Omental fat pad (tissue), 4 donors: ENCODE results near the gene SYNPR. TPM values are rescaled to one million over a fixed set of nuclear protein-coding genes. Genes with fewer than 3 reads are reported as not detected.

ENCODE experiments used
- ATAC-seq: fragments of 150-250 bp; one replicate; pipeline ENCODE4 v1.9.1; 2016; ENCODE audit warnings: mild to moderate bottlenecking, moderate library complexity; ENCODE audit not compliant: low FRiP score
- DNase-seq: peaks from one replicate; pipeline ENCODE4 v3.0.0-alpha.2; 2019; ENCODE audit warnings: low spot score
- total RNA-seq, 4 donors: library from RNA; depleted of rRNA; stranded (reverse); fragments of >200 nt; gene quantifications; one replicate each; pipeline ENCODE4 v1.1.0, GENCODE V29; 2016
- TF ChIP-seq, protein P1 (sequence below), 3 donors: fragments of 450-650 bp; IDR thresholded peaks; one replicate each; pipeline ENCODE4 v1.5.1; 2016 to 2017; ENCODE audit warnings: antibody characterized with exemption in 3 of 3, mild to moderate bottlenecking in 3 of 3, moderate library complexity in 2 of 3

SYNPR gene
- total RNA-seq, 4 donors from 2014 or later = not detected

DNA sequence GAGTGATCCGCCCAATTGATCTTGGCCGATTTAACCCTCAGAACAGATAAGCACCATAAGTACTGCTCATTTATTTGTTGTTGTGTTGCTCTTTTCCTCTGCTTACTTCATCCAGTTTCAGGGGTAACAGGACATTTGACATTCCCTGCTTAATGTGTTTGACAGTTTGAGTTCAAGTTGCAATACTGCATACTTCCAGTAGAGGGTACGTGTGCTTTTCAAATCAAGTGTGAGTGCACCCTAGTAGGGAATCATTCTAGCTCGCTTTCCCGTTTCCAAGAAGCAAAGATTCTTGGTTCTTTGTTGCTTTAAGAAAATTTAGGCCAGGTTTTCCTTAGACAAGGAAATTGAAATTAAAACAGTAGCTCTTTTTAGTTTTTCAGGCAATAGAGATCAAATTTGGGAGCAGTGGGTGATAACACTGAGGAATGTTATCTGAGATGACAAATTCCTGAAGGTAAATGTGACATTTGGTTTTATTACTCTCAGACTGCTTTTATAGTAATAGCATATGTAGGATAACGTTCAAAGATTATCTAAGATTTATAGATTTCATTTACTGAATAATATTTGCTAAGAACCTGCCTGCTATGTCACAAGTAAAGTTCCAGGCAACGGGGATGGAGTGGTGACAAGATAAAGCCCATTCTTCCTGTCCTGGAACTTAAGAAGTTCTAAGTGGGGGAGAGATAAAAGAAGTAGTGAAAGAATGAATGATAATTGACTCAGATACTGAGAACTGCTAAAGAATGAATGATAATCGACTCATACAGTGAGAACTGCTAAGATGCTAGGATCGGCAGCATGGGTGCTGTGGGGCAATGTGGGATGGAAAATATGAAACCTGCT, 73.3 kb downstream of the SYNPR start:
- no peak for ATAC-seq
- no peak for DNase-seq
- TF ChIP-seq, protein P1, sequence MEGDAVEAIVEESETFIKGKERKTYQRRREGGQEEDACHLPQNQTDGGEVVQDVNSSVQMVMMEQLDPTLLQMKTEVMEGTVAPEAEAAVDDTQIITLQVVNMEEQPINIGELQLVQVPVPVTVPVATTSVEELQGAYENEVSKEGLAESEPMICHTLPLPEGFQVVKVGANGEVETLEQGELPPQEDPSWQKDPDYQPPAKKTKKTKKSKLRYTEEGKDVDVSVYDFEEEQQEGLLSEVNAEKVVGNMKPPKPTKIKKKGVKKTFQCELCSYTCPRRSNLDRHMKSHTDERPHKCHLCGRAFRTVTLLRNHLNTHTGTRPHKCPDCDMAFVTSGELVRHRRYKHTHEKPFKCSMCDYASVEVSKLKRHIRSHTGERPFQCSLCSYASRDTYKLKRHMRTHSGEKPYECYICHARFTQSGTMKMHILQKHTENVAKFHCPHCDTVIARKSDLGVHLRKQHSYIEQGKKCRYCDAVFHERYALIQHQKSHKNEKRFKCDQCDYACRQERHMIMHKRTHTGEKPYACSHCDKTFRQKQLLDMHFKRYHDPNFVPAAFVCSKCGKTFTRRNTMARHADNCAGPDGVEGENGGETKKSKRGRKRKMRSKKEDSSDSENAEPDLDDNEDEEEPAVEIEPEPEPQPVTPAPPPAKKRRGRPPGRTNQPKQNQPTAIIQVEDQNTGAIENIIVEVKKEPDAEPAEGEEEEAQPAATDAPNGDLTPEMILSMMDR (IDR thresholded peaks at IDR 0.05) = peak in 2 of 3 donors; percentile 24 to 49

DNA sequence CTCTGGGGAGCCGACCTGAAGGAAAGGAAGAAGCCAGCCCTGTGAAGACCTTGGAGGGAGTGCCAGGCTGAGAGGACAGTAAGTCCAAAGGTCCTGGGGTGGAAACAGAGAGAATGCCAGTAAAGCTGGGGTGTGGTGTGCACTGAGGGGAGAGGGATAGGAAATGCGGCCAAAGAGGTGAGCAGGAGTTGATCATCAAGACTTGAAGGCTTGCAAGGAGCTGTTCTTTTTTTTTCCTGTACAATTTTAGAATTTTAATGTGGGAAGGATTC, 73.8 kb downstream of the SYNPR start:
- DNase-seq (no peak), ATAC-seq (no peak)
- TF ChIP-seq, protein P1 (IDR thresholded peaks at IDR 0.05) = no peak

- DNase-seq (no peak), ATAC-seq (no peak)
- TF ChIP-seq, protein P1 (IDR thresholded peaks at IDR 0.05) = no peak
Measured at GRCh38 chr3:63353383-63353782, 75.3 kb downstream of the SYNPR start.

- DNase-seq (no peak), ATAC-seq (no peak)
- TF ChIP-seq, protein P1 (IDR thresholded peaks at IDR 0.05) = no peak
Measured at GRCh38 chr3:63354160-63354559, 76.1 kb downstream of the SYNPR start.

DNA sequence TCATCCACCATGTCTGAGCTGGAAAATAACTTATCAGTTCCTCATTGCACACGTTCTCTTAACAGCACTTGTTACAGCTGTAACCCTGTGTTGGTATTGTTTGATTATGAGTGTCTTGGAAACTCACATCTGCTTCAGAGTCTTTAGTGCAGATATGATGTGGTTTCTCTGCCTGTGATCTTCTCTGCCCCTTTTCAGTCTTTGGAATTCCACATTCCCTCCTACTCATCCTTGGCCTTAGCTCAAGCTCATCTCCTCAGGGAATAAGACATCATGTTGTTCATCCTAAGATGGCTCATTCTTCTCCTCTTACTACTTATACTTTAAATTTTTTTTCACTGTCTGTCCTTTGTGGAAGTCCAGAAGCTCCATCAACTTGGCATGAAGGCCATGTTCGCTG, 77.7 kb downstream of the SYNPR start:
- TF ChIP-seq, protein P1 (IDR thresholded peaks at IDR 0.05) = no peak
- no peak for ATAC-seq
- DNase-seq = no peak

DNA sequence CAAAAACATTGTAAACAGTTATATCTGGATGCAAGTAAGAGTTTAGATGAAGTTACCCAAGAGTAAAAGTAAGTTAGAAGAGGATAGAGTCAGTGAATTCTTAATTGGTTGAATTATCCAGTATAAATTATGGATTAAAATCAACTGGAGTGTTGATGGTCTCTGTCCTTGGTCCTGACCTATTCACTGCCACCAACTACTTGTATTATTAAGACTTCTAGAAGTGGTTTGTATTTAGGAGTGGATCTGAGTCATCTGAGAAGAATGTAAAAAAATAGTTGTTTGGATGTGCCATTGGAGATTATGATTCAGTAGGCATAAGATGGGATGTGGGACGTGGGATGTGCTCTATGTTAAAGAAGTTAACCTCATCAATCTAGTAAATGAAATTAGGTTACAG, 86.4 kb downstream of the SYNPR start:
- TF ChIP-seq, protein P1 (IDR thresholded peaks at IDR 0.05) = no peak
- no peak for ATAC-seq
- no peak for DNase-seq

DNA sequence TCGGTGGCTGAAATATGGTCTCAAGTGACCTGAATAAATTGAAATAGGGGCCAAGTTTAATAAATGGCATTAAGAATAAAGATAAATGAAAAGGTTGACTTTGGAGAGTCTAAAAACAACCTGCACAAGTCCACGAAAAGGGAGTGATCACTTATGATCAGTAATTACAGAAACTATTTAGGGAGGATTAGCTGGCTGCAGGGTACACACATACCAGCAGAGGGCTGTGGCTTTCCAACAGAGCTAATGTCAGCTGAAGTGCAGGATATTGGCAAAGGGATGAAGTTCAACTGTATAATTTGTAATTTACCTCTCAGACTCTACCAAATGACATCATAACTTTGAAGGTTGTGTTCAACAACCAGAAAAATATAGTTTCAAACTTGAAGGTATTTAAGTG, 86.8 kb downstream of the SYNPR start:
- TF ChIP-seq, protein P1 (IDR thresholded peaks at IDR 0.05) = no peak
- no peak for DNase-seq
- no peak for ATAC-seq
